OCI-M2 (cell line): ENCODE measurements around the gene GNPTG.
"Not testable (repeated sequence)": the region's sequence is repeated elsewhere in the genome, so short reads cannot be mapped to it uniquely, and the experiment has no call there.

Experiments
- DNase-seq: peaks from one replicate; lab custom pipeline; 2025; ENCODE audit not compliant: unreplicated experiment; lab: John Stamatoyannopoulos, UW

The GNPTG gene

GRCh38 chr16:1318268-1318545 lies 33.5 kb upstream of the GNPTG start:
- DNase-seq = no peak

GRCh38 chr16:1319041-1319440 lies 32.7 kb upstream of the GNPTG start:
- no peak for DNase-seq

GRCh38 chr16:1320097-1320496 lies 31.6 kb upstream of the GNPTG start:
- DNase-seq = no peak

- no peak for DNase-seq
Measured at GRCh38 chr16:1320658-1321240, 31.0 kb upstream of the GNPTG start.

GRCh38 chr16:1322407-1322806 lies 29.3 kb upstream of the GNPTG start:
- DNase-seq = no peak

- no peak for DNase-seq
Measured at GRCh38 chr16:1323296-1324239, 28.2 kb upstream of the GNPTG start.

- DNase-seq = no peak
Measured at GRCh38 chr16:1324286-1324826, 27.4 kb upstream of the GNPTG start.

GRCh38 chr16:1325261-1325660 lies 26.5 kb upstream of the GNPTG start:
- no peak for DNase-seq

- DNase-seq = no peak
Measured at GRCh38 chr16:1325673-1326371, 25.9 kb upstream of the GNPTG start.

- no peak for DNase-seq
Measured at GRCh38 chr16:1326391-1326790, 25.3 kb upstream of the GNPTG start.

- no peak for DNase-seq
Measured at GRCh38 chr16:1326946-1327618, 24.6 kb upstream of the GNPTG start.

- DNase-seq = no peak
Measured at GRCh38 chr16:1327619-1327947, 24.1 kb upstream of the GNPTG start.

- not testable (repeated sequence) for DNase-seq
Measured at GRCh38 chr16:1328136-1328535, 23.6 kb upstream of the GNPTG start.

- not testable (repeated sequence) for DNase-seq
Measured at GRCh38 chr16:1328961-1329360, 22.8 kb upstream of the GNPTG start.

GRCh38 chr16:1330260-1330914 lies 21.3 kb upstream of the GNPTG start:
- no peak for DNase-seq

GRCh38 chr16:1330931-1331711 lies 20.6 kb upstream of the GNPTG start:
- no peak for DNase-seq

- DNase-seq = peak; percentile 63
Measured at GRCh38 chr16:1331712-1332617, 19.8 kb upstream of the GNPTG start.

GRCh38 chr16:1332618-1333148 lies 19.0 kb upstream of the GNPTG start:
- DNase-seq = no peak
